Thyroid gland (tissue), 4 donors: ENCODE measurements around the gene TCOF1. TPM values are rescaled to one million over a fixed set of nuclear protein-coding genes. Genes with fewer than 3 reads are reported as not detected.

Experiments used
- DNase-seq, 2 donors: peaks; one replicate each; pipeline ENCODE4 v3.0.0-alpha.2; 2019
- H3K27ac ChIP-seq, 3 donors: fragments of 200-600 bp; sonication (generic); 1 replicate in 2 of 3; 2 replicates in 1 of 3; pipeline ENCODE4 v1.5.1; 2016 to 2019; ENCODE audit warnings: mild to moderate bottlenecking in 1 of 3, moderate library complexity in 1 of 3
- H3K27me3 ChIP-seq: fragments of 200-600 bp; sonication (generic); one replicate; pipeline ENCODE4 v1.5.1; 2019
- H3K36me3 ChIP-seq, 2 donors: fragments of 200-600 bp; sonication (generic); one replicate each; pipeline ENCODE4 v1.5.1; 2016 to 2019
- H3K4me1 ChIP-seq, 2 donors: fragments of 200-600 bp; sonication (generic); one replicate each; pipeline ENCODE4 v1.5.1; 2017 to 2019
- H3K4me3 ChIP-seq, 3 donors: fragments of 200-600 bp; sonication (generic); replicated peaks in 1 of 3; 1 replicate in 2 of 3; 2 replicates in 1 of 3; pipeline ENCODE4 v1.5.1; 2016; ENCODE audit warnings: mild to moderate bottlenecking in 1 of 3
- H3K9me3 ChIP-seq: fragments of 200-600 bp; sonication (generic); one replicate; pipeline ENCODE4 v1.5.1; 2017
- POLR2A ChIP-seq, 2 donors: fragments of 450-650 bp; IDR thresholded peaks; one replicate each; pipeline ENCODE4 v1.6.1; 2017; ENCODE audit warnings: antibody characterized with exemption in 2 of 2, mild to moderate bottlenecking in 2 of 2, moderate library complexity in 1 of 2
- WGBS, 2 donors: methylation state at CpG; one replicate each; pipeline ENCODE4 v1.1.5; 2017; 5-methylcytosine and 5-hydroxymethylcytosine counted together
- intact Hi-C: fragments of 100-400 bp; cut with DNase I; formaldehyde crosslinking; loops from one replicate; pipeline ENCODE4 v1.15.1; 2023
- total RNA-seq, 4 donors: library from RNA; depleted of rRNA; stranded (reverse); fragments of >200 nt; gene quantifications; one replicate each; pipeline ENCODE4 v1.2.3, GENCODE V29; 2016
- TF ChIP-seq, protein P1 (sequence below), 6 experiments: fragments of 200-600 bp in 3 of 6; fragments of 450-650 bp in 3 of 6; sonication (generic) in 3 of 6; IDR thresholded peaks; one replicate each; pipeline ENCODE4 v1.5.1; 2016 to 2019; ENCODE audit warnings: antibody characterized with exemption in 6 of 6, mild to moderate bottlenecking in 2 of 6, inconsistent platforms in 1 of 6, moderate library complexity in 1 of 6

Gene TCOF1
- total RNA-seq, 4 donors from 2014 or later: 20.7 to 28.0 (median 25.3) TPM

DNA sequence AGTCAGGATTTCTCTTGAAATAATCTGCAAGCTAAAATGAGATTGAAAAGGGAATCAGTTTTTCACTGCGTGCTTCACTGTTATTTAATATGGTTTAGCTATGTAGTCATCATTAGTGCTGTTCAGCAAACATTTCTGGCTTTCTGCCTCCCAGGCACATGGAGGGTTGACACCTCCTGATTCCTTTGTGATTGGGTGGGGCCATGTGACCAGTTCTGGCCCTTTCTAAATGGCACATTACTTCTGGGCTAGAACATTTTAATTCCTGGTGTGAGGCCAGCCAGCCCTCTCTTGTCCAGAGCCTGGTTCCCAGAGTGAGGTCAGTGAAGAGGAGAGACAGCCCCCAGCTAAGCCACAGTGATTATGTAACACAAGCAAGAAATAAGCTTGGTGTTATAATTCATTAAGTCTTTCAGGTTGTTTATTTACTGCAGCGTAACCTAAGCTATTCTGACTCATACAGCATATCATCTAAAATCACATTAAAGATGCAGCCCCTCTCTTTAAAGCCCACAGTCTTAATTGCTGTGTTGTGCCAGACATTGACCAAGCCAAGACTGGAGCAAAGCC, 37.4 kb upstream of the TCOF1 start:
- H3K9me3 ChIP-seq: no peaks in the 10 kb centered on the region
- DNase-seq: peak; percentile 56 to 61
- TF ChIP-seq, protein P1, sequence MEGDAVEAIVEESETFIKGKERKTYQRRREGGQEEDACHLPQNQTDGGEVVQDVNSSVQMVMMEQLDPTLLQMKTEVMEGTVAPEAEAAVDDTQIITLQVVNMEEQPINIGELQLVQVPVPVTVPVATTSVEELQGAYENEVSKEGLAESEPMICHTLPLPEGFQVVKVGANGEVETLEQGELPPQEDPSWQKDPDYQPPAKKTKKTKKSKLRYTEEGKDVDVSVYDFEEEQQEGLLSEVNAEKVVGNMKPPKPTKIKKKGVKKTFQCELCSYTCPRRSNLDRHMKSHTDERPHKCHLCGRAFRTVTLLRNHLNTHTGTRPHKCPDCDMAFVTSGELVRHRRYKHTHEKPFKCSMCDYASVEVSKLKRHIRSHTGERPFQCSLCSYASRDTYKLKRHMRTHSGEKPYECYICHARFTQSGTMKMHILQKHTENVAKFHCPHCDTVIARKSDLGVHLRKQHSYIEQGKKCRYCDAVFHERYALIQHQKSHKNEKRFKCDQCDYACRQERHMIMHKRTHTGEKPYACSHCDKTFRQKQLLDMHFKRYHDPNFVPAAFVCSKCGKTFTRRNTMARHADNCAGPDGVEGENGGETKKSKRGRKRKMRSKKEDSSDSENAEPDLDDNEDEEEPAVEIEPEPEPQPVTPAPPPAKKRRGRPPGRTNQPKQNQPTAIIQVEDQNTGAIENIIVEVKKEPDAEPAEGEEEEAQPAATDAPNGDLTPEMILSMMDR (IDR thresholded peaks at IDR 0.05): no peak
- no peak for TF ChIP-seq POLR2A (IDR thresholded peaks at IDR 0.05)
- WGBS, 2 donors: 66 to 71% methylated on average over 2 of the region's 2 CpGs
- no peak overlapping the region for H3K27ac ChIP-seq
- H3K36me3 ChIP-seq: no peaks in the 10 kb centered on the region
- H3K4me3 ChIP-seq: no peak overlapping the region
- H3K4me1 ChIP-seq: peaks cover 5 to 8% of the 10 kb centered on the region in 2 donors
- intact Hi-C loops: no loop called here
- no peaks in the 10 kb centered on the region for H3K27me3 ChIP-seq

DNA sequence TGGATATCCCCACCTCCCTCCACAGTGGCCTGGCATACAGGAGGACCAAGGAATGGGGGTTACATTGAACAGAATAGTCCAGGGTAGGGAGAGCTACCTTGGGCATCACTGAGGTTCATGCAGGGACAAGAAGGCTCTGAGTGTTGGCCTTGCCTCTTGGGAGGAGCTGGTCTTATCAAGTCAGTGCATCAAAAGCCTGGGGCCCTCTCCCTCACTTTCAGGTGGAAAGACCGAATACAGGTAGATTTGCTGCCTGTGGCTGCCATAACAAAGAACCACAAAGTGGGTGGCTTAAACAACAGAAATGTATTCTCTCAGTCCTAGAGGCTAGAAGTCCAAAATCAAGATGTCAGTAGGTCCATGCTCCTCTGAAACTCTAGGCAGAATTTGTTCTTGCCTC, 36.3 kb upstream of the TCOF1 start:
- WGBS, 2 donors: 92 to 100% methylated on average over 1 of the region's 1 CpG
- H3K36me3 ChIP-seq: no peaks in the 10 kb centered on the region

DNA sequence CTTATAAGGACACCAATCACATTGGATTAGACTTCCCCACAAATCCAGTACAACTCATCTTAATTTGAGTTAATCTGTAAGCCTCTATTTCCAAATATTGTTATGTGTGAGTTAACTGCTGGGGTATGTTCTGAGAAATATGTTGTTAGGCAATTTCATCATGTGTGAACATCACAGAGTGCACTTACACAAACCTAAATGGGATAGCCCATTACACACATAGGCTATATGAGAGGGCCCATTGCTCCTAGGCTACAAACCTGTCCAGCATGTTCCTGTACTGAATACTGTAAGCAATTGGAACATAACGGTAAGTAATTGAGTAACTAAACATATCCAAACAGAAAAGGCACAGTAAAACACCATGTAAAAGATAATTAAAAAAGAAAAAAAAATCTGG, 35.7 kb upstream of the TCOF1 start:
- TF ChIP-seq, protein P1 (IDR thresholded peaks at IDR 0.05): no peak
- TF ChIP-seq POLR2A (IDR thresholded peaks at IDR 0.05): no peak
- 98% methylated on average over 1 of the region's 1 CpG for WGBS, 2 donors
- no peak for DNase-seq
- no peak overlapping the region for H3K4me3 ChIP-seq
- H3K36me3 ChIP-seq: no peaks in the 10 kb centered on the region
- H3K27me3 ChIP-seq: no peaks in the 10 kb centered on the region
- intact Hi-C loops: no loop called here
- H3K4me1 ChIP-seq: peaks cover 5 to 8% of the 10 kb centered on the region in 2 donors
- no peaks in the 10 kb centered on the region for H3K9me3 ChIP-seq
- no peak overlapping the region for H3K27ac ChIP-seq

More for the DNA sequence above, 36.3 kb upstream of the TCOF1 start:
- TF ChIP-seq POLR2A (IDR thresholded peaks at IDR 0.05): no peak
- TF ChIP-seq, protein P1 (IDR thresholded peaks at IDR 0.05): no peak
- no peak for DNase-seq
- no peaks in the 10 kb centered on the region for H3K9me3 ChIP-seq
- intact Hi-C loops: no loop called here
- peaks cover 5 to 8% of the 10 kb centered on the region in 2 donors for H3K4me1 ChIP-seq
- H3K27me3 ChIP-seq: no peaks in the 10 kb centered on the region
- H3K4me3 ChIP-seq: no peak overlapping the region
- no peak overlapping the region for H3K27ac ChIP-seq

DNA sequence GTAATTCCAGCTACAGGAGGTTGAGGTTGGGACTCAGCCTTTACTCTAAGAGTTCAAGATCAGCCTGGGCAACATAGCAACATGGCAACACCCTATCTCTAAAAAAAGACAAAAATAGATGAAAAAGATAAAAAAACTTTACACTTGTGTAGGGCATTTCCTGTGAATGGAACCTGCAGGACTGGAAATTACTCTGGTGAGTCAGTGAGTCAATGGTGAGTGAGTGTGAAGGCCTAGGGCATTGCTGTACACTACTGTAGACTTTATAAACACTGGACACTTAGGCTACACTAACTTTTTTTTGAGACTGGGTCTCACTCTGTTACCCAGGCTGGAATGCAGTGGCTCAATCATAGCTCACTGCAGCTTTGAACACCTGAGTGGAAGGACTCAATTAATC, 35.3 kb upstream of the TCOF1 start:
- Histone ChIP-seq H3K27me3 (no peaks in the 10 kb centered on the region), H3K4me3 (no peak overlapping the region), H3K36me3 (no peaks in the 10 kb centered on the region), H3K9me3 (no peaks in the 10 kb centered on the region), H3K4me1 (peaks cover 5 to 8% of the 10 kb centered on the region in 2 donors), H3K27ac (no peak overlapping the region)
- no peak for DNase-seq
- TF ChIP-seq, protein P1 (IDR thresholded peaks at IDR 0.05): no peak
- no peak for TF ChIP-seq POLR2A (IDR thresholded peaks at IDR 0.05)
- intact Hi-C loops: no loop called here

DNA sequence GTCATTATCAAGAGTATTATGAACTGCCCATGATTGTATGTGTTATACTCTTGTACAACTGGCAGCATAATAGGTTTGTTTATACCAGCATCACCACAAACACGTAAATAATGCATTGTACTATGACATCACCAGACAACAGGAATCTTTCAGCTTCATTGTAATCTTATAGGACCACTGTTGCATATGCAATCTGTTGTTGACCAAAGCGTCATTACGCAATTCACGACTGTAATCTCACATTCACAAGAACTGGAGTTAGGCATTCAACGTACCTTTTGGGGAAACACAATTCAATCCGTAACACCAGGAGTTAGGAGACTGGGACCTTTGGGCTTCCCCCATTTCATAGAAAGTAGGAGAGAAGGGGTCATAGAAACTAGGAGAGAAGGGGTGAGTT, 34.4 kb upstream of the TCOF1 start:
- intact Hi-C loops: no loop called here
- Histone ChIP-seq H3K27ac (no peak overlapping the region), H3K4me3 (no peak overlapping the region), H3K36me3 (no peaks in the 10 kb centered on the region), H3K9me3 (no peaks in the 10 kb centered on the region), H3K27me3 (no peaks in the 10 kb centered on the region), H3K4me1 (peaks cover 5 to 8% of the 10 kb centered on the region in 2 donors)
- no peak for TF ChIP-seq POLR2A (IDR thresholded peaks at IDR 0.05)
- TF ChIP-seq, protein P1 (IDR thresholded peaks at IDR 0.05): no peak
- DNase-seq: no peak
- WGBS, 2 donors: 91 to 94% methylated on average over 6 of the region's 6 CpGs
